ENCODE data around the gene TUT7. TPM values are rescaled to one million over a fixed set of nuclear protein-coding genes. Genes with fewer than 3 reads are reported as not detected.

TUT7 gene
- total RNA-seq, 1 donor from 2014 or later = 37.7 TPM

GRCh38 chr9:86238861-86239770 lies 115.1 kb downstream of the TUT7 start:
- DNase-seq = no peak

More at GRCh38 chr9:86238861-86239770, 115.1 kb downstream of the TUT7 start:
- Histone ChIP-seq H3K27me3 (ENCODE audit: low read depth) (no peaks in the 10 kb centered on the region), H3K27ac (no peak overlapping the region), H3K36me3 (no peaks in the 10 kb centered on the region), H3K9me3 (no peaks in the 10 kb centered on the region), H3K4me1 (peaks cover 8% of the 10 kb centered on the region), H3K4me3 (no peak overlapping the region)
- intact Hi-C loops (cut with DNase I) = no loop called here
- no peak for ATAC-seq
- TF ChIP-seq, protein P1, sequence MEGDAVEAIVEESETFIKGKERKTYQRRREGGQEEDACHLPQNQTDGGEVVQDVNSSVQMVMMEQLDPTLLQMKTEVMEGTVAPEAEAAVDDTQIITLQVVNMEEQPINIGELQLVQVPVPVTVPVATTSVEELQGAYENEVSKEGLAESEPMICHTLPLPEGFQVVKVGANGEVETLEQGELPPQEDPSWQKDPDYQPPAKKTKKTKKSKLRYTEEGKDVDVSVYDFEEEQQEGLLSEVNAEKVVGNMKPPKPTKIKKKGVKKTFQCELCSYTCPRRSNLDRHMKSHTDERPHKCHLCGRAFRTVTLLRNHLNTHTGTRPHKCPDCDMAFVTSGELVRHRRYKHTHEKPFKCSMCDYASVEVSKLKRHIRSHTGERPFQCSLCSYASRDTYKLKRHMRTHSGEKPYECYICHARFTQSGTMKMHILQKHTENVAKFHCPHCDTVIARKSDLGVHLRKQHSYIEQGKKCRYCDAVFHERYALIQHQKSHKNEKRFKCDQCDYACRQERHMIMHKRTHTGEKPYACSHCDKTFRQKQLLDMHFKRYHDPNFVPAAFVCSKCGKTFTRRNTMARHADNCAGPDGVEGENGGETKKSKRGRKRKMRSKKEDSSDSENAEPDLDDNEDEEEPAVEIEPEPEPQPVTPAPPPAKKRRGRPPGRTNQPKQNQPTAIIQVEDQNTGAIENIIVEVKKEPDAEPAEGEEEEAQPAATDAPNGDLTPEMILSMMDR (IDR thresholded peaks at IDR 0.05) = no peak

Other genes starting within 250 kb of the TUT7 start
- gene C9orf153, start 94.8 kb downstream of the TUT7 start, total RNA-seq = 0.95 TPM
- gene ISCA1, start 71.9 kb downstream of the TUT7 start, total RNA-seq = 24.1 TPM

Measured in lower lobe of right lung (tissue), 2 donors.